IPS-NIHi11 (cell line): ENCODE results near the gene DGCR2.
"Not testable (repeated sequence)": the region's sequence is repeated elsewhere in the genome, so short reads cannot be mapped to it uniquely, and the experiment has no call there.

ENCODE experiments used
- DNase-seq: peaks from one replicate; pipeline ENCODE4 v3.0.0; 2012; ENCODE audit warnings: mixed read lengths, low spot score

DGCR2 gene

DNA sequence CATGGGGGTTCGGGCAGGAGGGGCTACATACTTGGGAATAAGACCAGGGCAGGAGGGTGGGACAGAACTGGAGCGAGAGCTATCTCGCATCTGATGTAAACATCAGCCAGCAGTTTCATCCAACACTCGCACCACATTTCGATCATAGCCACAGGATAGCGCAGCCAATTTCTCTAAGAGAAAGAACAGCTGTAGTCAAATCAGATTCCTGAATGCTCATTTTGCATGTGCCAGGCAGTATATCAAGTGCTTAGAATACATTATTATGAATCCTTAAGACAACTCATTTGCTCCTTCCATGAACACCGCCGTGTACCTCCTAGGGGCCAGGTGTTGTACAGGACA, 14.5 kb downstream of the DGCR2 start:
- no peak for DNase-seq

DNA sequence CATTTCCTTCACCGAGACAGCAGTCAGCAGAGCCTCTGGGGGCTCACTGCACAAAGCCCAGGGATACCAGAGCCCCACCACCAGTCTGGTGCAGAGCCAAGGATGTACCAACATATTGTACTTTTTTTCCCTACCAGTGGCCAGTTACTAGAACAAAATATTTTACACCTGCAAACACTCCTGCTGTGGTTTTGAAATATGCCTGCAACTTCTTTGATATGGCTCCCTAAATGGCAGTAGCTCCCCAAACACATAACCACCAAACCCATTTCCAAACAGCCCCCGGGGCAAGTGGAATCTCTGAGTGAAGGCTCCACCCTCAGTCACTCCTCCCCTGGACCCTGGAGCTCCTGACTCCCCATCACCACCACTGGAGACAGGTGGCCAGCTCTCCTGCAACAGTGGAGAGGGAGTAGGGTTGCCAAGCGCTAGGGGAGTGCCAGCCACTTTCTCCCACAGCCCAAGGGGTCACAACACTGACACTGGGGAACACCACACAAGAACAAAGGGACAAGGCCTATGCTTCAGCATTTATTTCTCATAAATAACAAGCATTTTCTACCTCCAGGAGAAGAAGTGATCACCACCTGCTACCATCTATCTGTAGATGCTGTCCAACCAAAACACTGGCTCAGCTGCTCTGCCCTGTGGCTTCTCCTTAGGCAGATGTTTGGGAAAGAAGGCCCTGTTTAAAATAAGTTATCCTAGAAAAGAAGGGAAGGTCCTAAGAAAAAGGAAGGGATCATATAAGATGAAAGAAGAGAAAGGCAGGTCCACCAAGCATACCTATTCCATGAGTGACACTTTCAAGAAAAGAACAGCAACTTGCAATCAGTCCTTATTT, 15.1 kb downstream of the DGCR2 start:
- DNase-seq, result no peak

DNA sequence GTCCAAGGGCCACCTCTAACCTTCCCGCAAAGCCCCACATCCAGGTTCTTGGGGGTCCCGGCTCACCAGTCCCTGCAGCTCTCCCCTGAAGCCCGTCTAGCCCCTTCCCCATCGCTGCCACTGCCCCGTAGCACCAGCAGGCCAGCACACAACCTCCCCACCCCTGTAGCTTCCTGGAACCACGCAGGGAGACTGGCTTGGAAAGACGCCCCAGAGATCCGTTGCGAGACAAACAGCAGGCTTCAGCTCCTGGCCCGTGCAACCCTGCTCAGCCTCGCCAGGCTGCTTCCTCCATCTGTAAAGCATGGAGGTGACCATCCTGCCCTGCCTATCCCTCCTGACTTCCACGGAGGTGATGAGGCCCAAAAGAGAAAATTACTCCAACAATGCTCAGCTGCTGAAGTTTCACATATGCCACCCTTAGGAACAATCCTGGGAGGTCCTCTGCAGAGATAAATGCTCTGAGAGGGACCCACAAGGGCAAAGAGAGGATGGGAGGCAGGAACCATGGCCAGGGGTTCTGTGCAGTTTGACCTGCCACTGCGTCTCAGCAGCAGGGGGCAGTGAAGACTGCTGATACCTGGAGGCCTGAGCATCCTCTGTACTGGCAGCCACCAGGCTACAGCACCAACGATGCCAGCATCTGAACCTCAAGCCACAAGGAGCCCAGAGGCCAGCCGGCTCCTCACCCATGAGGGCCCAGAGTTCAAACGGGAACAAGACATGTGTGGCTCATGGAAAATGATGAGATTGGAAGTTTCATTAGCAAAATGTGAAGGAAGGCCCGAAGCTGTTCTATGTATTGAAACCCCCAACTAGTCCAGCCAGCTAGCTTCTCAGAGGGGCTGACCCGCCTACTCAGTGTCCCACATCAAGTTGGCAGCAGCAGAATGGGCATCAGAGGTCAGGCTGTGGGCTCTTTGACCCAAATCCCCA, 16.1 kb downstream of the DGCR2 start:
- DNase-seq, result peak; percentile 52

DNA sequence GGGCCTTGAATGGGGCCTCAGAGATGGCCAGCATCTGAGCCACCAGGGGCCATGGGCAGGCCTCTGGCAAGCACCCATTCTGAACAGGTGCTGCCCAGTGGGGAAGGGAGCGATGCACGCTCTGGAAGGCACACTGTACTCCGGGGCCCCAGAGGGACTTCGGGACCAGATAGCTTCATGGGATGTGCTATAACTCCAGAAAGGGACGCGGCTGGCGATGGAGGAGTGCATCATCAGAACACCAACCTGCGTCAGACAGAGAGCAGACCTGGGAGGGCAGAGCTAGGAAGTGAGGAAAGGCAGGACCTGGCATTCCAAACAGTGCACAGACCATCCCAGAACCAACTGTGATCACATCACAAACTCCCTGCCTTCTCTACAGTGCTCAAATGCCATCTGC, 16.8 kb downstream of the DGCR2 start:
- DNase-seq, result no peak

DNA sequence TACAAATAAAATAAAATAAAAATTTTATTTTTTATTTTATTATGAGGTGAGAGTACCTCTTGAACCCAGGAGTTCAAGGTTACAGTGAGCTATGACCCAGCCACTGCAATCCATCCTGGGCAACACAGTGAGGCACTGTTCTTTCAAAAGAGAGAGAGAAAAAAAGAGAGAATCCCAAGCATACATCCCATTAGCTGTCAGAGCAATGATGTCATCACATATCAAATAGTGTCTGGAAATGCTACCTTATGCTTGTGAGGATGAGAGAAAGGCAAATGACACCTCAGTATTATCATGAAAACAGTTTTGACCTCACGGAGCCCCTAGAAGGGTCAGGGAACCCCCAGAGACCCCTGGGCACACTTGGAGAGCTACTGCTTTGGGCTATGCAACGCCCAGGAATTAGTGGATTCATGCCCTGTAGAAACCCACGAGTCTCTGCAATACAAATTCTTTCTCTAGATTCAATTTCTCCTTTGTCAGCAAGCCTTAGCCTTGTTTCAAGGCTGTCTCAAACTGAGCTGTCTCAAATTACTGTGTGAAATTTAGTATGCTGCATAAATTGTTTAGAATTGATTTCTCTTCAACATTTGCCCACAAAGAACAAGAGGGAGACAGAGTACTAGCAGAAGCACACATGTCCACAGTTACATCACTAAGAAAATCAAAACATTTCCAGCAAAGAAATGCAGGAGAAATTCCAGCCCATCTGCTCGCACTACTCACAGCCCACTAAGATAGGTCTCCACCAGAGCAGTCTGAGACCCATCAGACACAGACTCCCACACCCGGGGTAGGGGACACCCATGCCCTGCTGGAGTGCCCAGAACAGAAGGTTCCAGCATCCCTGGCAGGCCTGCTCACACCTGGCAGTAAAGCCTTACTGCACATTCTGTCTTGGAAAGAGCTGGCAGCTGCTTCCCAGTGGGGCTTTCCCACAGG, 18.1 kb downstream of the DGCR2 start:
- DNase-seq, result no peak

- DNase-seq, result no peak
Observed at GRCh38 chr22:19098157-19098556, 24.1 kb downstream of the DGCR2 start.

- no peak for DNase-seq
Observed at GRCh38 chr22:19097518-19097917, 24.7 kb downstream of the DGCR2 start.

DNA sequence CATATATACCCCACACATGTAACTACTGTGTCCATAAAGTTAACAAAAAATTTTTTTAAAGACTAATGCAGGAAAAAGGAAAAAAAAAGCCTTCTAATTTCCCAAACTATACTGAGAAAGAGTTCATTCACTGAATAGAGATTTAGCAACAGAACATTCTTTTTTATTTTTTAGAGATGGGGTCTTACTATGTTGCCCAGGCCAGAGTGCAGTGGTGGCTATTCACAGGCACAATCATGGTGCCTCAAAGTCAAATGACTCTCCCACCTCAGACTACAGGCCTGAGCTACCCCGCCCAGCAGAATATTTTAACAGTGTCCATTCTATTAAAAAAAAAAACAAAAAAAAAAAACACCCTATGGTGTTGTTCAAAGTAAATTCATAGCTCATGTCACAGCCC, 25.7 kb downstream of the DGCR2 start:
- DNase-seq, result no peak

- DNase-seq, result no peak
Observed at GRCh38 chr22:19094393-19094997, 27.7 kb downstream of the DGCR2 start.

GRCh38 chr22:19092725-19093124, 29.5 kb downstream of the DGCR2 start:
- DNase-seq, result no peak

- no peak for DNase-seq
Observed at GRCh38 chr22:19090586-19091127, 31.6 kb downstream of the DGCR2 start.

DNA sequence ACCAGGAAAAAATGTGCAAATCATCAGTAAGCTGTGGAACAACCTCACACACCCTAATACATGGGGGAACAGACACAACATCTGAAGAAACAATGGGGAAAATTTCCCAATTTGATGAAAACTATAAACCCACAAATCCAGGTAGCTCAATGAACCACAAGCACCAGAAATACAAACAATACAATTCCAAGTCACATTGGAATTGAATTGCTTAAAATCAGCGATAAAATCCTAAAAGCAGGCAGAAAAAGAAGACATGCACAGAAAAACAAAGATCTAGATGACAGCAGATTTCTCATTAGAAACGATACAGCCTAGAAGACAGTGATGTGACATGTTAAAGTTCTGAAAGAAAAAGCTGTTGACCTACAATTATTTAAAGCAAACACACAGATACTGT, 32.0 kb downstream of the DGCR2 start:
- no peak for DNase-seq

- no peak for DNase-seq
Observed at GRCh38 chr22:19088866-19089595, 33.2 kb downstream of the DGCR2 start.

GRCh38 chr22:19086896-19087295, 35.3 kb downstream of the DGCR2 start:
- no peak for DNase-seq

GRCh38 chr22:19086417-19086816, 35.8 kb downstream of the DGCR2 start:
- no peak for DNase-seq

GRCh38 chr22:19085233-19085718, 36.9 kb downstream of the DGCR2 start:
- peak; percentile 65 for DNase-seq

DNA sequence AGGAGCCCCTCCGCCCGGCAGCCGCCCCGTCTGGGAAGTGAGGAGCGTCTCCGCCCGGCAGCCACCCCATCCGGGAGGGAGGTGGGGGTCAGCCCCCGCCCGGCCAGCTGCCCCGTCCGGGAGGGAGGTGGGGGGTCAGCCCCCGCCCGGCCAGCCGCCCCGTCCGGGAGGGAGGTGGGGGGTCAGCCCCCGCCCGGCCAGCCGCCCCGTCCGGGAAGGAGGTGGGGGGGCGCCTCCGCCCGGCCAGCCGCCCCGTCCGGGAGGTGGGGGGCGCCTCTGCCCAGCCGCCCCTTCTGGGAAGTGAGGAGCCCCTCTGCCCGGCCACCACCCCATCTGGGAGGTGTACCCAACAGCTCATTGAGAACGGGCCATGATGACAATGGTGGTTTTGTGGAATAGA, 37.6 kb downstream of the DGCR2 start:
- not testable (repeated sequence) for DNase-seq

GRCh38 chr22:19084126-19084525, 38.1 kb downstream of the DGCR2 start:
- not testable (repeated sequence) for DNase-seq

DNA sequence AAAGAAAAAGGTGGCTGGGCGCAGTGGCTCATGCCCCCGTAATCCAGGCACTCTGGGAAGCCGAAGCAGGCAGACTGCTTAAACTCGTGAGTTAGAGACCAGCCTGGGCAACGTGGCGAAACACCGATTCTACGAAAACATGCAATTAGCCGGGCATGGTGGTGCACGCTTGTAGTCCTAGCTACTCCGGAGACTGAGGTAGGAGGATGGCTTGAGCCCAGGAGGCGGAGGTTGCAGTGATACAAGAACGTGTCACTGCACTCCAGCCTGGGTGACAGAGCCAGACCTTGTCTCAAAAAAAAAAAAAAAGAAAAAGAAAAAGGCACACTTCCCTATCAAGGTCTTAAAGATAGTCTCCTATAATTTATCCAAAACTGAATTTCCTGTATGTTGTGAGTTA, 39.4 kb downstream of the DGCR2 start:
- no peak for DNase-seq

DNA sequence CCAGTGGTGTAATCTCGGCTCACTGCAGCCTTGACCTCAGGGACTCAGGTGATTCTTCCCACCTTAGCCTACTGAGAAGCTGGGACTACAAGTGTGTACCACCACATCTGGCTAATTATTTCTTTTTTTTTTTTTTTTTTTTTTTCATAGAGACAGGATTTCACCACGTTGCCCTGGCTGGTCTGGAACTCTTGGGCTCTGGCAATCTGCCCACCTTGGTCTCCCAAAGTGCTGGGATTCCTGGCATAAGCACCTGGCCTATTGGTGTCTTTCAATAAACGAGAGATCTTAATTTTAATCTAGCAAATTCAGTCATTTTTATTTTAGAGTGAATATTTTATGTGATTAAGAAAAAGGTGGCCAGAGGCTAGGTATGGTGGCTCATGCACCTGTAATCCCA, 40.1 kb downstream of the DGCR2 start:
- DNase-seq, result no peak
